ENCODE results near the gene CDC42SE1.
"Not testable (repeated sequence)": the region's sequence is repeated elsewhere in the genome, so short reads cannot be mapped to it uniquely, and the experiment has no call there.

The CDC42SE1 gene, protein sequence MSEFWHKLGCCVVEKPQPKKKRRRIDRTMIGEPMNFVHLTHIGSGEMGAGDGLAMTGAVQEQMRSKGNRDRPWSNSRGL

DNA sequence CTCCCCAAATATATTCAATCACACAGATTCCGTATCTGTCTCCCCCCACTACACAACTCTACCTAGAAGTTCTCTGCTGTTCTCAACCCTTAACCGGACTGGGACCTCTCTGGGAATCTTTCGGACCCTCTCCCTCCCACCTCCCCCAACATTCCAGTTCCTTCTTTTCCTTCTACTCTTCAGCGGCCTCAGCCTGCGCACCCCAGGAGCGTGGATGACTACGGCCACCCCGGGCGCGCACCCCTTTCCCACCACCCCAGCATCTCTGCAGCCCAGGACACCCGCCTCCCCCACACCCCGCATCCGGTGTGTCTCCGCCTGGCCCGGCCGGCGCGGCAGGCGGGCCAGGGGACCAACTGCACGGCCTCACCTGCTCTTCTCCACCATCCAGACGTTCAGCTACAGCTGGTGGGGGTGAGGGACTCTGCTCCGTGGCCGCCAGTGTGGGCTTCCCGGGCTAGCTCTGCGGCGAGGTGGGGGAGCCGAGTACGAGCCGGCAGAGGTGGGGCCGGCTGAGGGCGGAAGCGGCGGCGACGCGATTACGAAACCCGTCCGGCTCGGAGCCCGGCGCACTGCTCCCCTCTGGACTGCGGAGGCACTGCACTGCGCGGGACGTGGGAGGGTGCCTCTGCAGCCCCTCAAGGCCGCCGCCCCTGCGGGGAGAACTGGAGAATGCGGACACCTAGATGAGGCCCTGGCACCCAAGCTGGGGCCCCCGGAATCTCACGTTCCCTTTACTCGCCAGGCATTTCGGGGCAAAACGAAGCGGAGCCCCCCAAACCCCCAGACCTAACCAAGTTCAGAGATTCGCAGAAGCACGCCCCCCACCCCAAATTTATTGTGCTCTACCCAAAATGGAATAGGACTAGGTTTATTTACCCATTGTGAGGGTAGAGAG is at the start of gene CDC42SE1:
TSS of gene CDC42SE1 (minus strand) at position 514 of the 898 bp plus-strand sequence. CDS start 3,892 bp downstream, outside the sequence.
- DNase-seq (ENCODE audit: low spot score): peak; percentile 82

DNA sequence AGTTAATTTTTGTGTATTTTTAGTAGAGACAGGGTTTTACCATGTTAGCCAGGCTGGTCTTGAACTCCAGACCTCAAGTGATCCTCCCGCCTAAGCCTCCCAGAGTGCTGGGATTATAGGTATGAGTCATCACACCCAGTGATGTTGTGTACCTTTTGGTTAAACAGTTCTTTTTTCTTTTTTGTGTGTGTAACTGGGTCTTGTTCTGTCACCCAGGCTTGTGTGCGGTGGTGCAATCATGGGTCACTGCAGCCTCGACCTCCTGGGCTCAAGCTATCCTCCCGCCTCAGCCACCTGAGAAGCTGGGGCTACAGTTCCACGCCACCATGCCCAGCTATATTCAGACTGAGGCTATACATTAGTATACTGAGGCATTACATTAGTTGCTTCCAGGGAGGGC is 48.9 kb upstream of the CDC42SE1 start:
- DNase-seq (ENCODE audit: low spot score): no peak

GRCh38 chr1:151106894-151107293 is 47.5 kb upstream of the CDC42SE1 start:
- no peak for DNase-seq (ENCODE audit: low spot score)

DNA sequence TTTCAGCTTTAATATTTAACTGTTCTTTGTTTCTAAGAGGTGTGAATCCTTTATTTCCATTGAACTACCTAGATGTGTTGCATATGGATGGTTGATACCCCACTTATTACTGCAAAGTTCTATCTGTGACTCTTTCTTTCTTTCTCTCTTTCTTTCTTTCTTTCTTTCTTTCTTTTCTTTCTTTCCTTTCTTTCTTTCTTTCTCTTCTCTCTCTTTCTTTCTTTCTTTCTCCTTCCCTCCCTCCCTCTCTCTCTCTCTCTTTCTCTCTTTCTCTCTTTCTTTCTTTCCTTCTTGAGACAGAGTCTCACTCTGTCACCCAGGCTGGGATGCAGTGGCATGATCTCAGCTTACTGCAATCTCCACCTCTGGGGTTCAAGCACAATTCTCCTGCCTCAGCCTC is 45.2 kb upstream of the CDC42SE1 start:
- no peak for DNase-seq (ENCODE audit: low spot score)

DNA sequence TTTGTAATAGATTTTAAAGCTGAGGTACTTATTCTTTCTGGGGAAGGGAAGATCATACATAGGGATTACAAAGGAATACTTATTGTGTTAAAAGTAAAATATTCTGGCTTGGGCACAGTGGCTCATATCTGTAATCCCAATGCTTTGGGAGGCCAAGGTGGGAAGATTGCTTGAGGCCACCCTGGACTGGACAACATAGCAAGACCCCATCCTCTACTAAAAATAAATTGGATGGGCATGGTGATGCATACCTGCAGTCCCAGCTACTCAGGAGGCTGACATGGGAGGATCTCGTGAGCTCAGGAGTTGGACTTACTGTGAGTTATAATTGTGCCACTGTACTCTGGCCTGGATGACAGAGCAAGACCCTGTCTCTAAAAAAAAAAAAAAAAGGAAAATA is 38.7 kb upstream of the CDC42SE1 start:
- DNase-seq (ENCODE audit: low spot score): no peak

GRCh38 chr1:151097426-151097825 is 38.0 kb upstream of the CDC42SE1 start:
- not testable (repeated sequence) for DNase-seq (ENCODE audit: low spot score)

- no peak for DNase-seq (ENCODE audit: low spot score)
Observed at GRCh38 chr1:151085953-151086559, 26.6 kb upstream of the CDC42SE1 start.

DNA sequence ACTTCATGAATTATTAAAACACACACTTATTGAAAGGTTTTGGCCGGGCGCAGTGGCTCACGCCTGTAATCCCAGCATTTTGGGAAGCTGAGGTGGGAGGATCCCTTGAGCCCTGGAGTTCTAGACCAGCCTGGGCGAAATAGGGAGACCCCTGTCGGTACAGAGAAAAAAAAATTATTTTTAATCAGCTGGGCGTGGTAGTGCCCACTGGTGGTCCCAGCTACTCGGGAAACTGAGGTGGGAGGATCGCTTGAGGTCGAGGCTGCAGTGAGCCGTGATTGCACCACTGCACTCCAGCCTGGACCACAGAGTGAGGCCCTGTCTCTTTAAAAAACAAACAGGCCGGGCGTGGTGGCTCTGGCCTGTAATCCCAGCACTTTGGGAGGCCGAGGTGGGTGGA is 12.8 kb upstream of the CDC42SE1 start:
- no peak for DNase-seq (ENCODE audit: low spot score)

DNA sequence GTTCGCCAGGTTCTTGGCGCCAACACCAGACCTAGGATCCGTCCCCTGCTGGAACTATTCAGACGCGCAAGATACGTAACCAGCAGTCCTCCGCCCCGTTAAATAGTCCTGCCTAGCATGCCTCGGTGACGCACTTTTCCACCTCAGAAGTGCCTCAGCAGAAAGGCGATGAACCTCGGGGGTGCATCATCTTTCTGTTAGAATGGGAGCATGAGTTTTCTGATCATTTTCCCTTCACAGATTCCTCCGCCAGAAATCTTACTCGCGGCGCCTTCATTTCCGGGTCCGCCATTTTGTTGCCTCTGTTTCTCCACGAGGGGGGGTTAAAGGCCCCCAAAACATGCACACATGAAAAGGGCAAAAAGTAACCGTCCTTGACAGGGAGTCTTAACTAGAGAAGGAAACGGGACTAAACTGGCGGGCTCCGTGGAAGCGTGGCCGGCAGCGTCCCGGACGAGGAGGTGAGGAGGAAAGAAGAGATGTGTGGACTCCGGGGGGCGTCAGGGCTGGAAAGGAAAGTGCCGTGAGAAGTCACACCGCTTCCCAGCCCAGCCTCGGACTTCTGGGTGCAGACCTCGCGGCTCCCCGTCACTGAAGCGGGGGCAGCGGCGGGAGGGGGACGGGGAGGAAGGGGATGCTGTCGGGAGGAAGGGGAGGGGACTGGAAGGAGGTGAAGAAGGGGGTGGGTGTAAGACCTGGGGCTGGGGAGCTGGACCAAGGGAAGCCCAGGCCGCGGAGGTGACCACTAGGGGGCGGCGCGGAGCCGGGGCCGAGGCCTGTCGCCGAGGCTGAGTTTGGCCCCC is 11.3 kb upstream of the CDC42SE1 start, which contains the start of gene GABPB2:
TSS of gene GABPB2 (plus strand) at position 288 of the 803 bp plus-strand sequence. CDS start 17,429 bp downstream, outside the sequence.
- peak; percentile 91 for DNase-seq (ENCODE audit: low spot score)

DNA sequence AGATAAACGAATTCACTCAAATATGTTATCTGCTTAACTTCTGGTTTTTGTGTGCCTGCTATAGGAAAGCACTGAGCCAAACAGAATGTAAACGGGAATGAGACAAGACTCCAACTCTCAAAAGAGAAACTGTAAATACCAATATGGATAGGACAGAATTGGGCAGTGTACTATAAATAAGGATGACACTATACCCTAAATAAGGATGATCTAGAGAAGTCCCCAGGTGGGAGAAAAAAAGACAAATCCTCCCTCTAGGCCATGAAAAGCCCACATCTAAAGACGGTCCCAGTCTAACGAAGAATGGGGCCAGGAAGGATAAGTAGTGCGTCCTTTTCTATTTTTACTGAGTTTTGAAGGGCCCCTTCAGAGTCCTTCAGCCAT is 9.7 kb upstream of the CDC42SE1 start:
- peak; percentile 7 for DNase-seq (ENCODE audit: low spot score)

DNA sequence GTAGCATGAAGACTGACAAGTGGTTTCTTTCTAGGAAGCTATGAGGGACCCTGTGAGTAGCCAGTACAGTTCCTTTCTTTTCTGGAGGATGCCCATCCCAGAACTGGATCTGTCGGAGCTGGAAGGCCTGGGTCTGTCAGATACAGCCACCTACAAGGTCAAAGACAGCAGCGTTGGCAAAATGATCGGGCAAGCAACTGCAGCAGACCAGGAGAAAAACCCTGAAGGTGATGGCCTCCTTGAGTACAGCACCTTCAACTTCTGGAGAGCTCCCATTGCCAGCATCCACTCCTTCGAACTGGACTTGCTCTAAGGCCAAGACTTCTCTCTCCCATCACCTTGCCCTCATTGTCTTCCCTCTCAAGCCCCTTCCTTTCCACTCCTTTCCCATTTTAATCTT is 7.8 kb upstream of the CDC42SE1 start:
- DNase-seq (ENCODE audit: low spot score): no peak

DNA sequence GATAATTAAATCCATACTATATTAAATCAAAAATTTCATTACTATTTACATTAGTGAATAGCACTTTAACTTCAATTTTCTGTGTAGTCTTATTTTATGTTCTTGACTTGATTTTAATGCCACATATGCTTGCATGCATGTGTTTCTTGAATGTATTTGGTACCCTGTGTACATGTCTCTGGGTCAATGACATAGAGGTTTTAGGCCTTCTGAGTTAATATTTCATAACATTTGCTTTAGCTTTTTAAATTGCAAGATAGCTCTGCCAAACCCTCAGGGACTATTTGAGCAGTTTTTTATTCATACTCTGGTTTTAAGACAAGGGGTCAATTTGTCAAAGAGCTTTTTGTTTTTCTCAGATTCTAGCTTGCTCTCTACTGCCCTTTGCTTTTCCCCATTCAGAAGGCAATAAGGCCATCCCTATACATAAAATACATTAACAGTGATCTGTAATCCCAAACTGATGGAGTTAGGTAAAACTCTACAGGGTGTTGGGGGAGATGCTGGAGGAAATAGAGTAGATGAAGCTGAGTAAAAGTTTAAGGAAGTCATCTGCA is 5.7 kb upstream of the CDC42SE1 start:
- no peak for DNase-seq (ENCODE audit: low spot score)

DNA sequence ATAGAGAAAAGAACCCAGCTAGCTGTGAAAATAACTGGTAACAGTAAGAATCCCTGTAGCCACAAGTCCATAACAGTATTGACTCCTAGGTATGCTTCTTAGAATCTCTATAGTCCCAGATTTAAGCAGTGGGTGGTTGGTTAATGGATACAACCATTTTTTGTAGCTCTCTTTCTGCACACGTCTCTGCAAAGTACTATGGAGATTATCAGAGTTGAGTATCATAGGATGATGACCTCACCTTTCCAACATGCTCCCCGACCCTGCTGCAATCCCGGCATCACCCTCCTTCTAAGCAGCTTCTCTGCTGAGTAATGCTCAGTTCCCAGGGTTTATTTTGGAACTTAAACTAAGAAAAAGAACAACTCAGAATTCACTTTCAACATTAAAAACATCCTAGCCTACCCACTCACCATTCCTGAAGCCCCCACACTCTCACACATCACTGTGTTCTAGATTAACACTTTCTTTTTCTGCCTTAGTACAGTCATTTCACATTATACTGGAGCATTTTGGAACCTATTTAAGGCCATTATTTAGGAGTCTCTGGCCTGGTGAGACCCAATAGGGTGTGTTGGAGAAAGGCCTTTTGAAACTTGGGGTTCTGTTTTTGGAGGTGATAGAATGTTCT is 3.4 kb upstream of the CDC42SE1 start:
- DNase-seq (ENCODE audit: low spot score): no peak

DNA sequence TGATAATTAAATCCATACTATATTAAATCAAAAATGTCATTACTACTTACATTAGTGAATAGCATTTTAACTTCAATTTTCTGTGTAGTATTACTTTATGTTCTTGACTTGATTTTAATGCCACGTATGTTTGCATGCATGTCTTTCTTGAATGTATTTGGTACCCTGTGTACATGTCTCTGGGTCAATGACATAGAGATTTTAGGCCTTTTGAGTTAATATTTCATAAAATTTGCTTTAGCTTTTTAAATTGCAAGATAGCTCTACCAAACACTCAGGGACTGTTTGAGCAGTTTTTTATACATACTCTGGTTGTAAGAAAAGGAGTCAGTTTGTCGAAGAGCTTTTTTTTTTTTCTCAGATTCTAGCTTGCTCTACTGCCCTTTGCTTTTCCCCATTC is 2.3 kb upstream of the CDC42SE1 start:
- DNase-seq (ENCODE audit: low spot score): no peak

DNA sequence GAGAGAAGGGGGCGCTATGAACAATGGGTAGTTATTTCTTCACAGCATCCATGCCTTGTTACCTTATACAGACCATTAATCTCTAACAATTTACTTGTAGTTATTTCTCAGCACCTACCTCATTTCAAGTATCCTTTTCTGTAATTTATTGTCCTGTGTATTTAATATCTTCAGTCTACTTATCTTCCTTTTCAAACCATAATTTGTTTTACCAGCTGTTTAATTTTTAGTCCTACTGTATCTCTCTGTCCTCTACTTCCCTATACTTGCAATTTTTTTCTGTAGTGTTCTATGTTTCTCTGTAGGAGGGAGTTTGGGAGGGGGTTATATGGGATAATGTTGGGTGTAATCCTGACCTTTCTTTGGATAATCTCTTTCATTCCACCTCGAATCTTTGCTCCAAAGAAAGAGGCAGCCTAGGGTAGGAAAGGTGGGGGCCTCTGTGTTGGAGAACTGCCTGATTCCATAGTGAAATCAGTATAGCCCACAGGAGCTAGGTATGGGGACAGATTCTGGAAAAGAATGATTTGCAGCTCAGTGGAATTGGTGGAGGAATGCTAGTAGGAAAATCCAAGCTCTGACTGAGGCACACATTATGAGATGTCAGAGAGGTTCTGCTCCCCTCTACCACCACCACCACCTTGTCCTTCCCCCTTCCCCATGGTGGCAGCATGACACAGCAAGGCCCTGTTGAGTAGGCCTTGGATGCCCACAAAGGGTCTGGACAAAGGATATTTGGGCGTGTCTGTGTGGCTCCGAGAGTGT is 1.4 kb upstream of the CDC42SE1 start:
- no peak for DNase-seq (ENCODE audit: low spot score)

- DNase-seq (ENCODE audit: low spot score): no peak
Observed at GRCh38 chr1:151060007-151060656, 710 bp upstream of the CDC42SE1 start, which contains the start of gene MLLT11. Gene MLLT11, plus strand, starts transcription at chr1:151060397. Its CDS starts 6,828 bp downstream, at chr1:151067225.

- peak; percentile 12 for DNase-seq (ENCODE audit: low spot score)
Observed at GRCh38 chr1:151058692-151059091, 730 bp downstream of the CDC42SE1 start.

- no peak for DNase-seq (ENCODE audit: low spot score)
Observed at GRCh38 chr1:151056149-151056548, 3.3 kb downstream of the CDC42SE1 start.

DNA sequence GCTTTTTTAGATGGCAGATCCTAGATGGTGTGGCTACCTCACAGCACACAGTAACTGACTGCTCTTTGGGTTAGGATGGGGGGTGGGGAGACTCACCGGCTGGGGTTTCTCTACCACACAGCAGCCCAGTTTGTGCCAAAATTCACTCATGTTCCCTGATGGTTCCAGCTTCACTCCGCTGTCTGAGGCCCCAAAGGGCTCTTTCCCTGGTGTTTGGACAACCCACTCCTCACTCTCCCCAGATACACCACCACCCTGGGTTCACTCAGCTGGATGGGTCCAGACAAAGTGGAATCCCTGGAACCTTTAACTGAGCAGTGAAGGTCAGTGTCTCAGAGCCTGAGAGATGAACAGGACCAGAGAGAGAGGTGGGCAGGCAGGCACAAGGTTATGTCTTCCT is 3.8 kb downstream of the CDC42SE1 start:
- DNase-seq (ENCODE audit: low spot score): no peak

GRCh38 chr1:151054971-151055547 is 4.4 kb downstream of the CDC42SE1 start:
- DNase-seq (ENCODE audit: low spot score): no peak
